ENCODE data around the gene AGXT2.
"Not testable (repeated sequence)": the region's sequence is repeated elsewhere in the genome, so short reads cannot be mapped to it uniquely, and the experiment has no call there.

AGXT2 gene

GRCh38 chr5:35050541-35051126 is 2.9 kb upstream of the AGXT2 start:
- DNase-seq = no peak

DNA sequence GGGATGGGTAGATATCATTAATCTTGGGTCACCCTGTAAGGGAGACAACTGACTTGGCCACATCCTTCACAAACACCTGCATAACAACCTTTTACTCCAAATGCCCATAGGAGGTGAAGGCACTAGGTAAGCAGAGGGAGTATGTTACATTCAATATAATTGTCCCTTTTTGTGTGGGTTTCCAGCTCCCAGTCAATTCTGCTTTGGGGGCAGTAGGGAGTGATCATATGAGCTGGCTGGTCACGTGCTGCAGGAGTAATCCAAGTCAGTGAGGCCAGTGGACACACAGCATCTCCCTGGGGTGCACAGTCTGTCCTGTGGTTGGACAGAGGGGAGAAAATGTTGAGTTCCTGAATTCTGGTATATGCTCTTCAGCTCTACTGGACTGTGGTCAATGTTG is 1.2 kb upstream of the AGXT2 start:
- no peak for DNase-seq

GRCh38 chr5:35046774-35047173 is 975 bp downstream of the AGXT2 start:
- peak; percentile 13 for DNase-seq

DNA sequence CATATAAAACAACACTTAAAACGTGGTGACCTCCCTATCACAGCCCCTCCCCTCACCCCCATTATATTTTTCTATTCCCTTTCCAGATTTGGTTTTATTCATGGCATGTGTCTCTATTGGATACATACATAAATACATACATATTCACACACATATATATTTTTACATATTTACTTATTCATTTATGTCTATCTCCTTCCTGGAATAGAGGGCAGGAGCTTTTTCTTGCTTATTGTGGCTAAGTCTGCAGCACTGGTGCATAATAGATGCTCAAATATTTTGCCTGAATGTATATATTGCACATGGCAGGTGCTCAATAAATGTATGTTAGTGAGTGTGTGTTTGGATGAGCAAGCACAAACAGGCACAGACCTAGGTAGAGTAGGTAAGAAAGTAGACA is 2.5 kb downstream of the AGXT2 start:
- no peak for DNase-seq

DNA sequence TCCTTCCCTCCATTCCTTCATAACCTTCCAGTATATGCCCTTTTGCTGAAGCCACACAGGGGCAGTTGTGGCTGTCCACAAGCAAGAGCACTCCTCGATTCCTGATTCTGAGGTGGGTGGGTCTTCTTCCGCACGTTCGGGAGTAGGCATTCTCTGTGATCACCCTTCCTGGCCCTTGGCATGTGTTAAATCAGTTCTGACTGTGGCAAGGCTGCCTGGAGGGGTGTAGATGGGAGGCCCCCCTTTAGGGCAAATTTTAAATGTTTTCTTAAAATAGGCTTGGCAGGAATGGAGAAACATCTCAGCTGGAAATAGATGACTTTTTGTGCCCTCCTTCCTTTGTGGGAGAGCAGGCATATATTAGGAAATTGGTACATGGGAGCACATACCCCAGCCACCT is 3.1 kb downstream of the AGXT2 start:
- no peak for DNase-seq

GRCh38 chr5:35042781-35043180 is 5.0 kb downstream of the AGXT2 start:
- DNase-seq = no peak

GRCh38 chr5:35041261-35041660 is 6.5 kb downstream of the AGXT2 start:
- no peak for DNase-seq

- DNase-seq = no peak
Measured at GRCh38 chr5:35038891-35039290, 8.9 kb downstream of the AGXT2 start.

GRCh38 chr5:35036536-35036935 is 11.2 kb downstream of the AGXT2 start:
- DNase-seq = no peak

DNA sequence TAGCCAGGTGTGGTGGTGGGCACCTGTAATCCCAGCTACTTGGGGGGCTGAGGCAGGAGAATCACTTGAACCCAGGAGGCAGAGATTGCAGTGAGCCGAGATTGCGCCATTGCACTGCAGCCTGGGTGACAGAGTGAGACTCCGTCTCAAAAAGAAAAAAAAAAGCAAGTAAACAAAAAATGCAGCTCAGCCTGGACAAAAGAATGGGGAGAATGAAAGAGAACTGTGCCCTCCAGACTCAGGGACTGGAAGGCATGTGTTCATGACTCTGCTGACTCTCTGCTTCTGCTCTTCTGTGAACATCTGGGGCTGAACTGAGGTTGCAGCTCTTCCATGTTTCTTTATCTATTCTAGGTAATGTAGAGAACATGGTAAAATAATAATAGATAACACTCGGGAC is 11.8 kb downstream of the AGXT2 start:
- not testable (repeated sequence) for DNase-seq

DNA sequence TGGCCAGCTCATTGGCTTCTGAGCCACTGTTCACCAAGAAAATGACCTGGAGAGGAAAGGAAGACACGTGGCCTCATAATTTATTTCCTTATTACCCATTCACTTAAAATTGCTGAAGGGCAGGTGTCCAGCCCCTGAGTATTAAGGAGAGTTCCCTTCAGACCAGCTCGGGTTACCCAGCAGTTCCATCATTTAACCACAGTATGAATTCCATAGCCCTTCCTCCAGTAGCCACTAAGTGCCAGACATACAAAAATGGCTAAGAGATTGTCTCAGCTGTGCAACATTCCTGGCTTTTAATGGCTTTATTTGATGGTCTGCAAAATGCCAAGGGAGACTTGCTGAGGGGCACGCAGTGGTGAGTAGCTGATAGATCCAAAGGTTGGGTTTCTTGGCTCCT is 12.5 kb downstream of the AGXT2 start:
- no peak for DNase-seq

GRCh38 chr5:35032356-35032755 is 15.4 kb downstream of the AGXT2 start:
- no peak for DNase-seq

DNA sequence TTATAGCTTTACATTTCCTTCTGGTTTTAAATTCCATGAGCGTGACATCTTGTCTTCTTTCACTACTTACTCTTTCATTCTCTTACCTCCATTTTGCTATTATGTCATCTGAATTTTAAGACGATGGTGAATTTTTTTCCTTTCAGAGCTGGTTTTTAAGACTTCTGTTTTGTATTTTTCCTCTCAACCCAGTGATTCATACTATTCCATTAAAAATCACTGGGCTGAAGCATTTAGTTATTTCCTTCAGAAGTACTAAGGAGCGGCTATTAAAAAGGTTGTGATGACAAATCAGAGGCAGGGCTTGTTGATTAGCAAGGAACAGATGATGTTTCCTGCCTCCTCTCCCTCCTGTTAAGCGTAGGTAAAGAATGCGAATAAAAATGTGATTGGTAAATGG is 16.5 kb downstream of the AGXT2 start:
- peak; percentile 86 for DNase-seq

DNA sequence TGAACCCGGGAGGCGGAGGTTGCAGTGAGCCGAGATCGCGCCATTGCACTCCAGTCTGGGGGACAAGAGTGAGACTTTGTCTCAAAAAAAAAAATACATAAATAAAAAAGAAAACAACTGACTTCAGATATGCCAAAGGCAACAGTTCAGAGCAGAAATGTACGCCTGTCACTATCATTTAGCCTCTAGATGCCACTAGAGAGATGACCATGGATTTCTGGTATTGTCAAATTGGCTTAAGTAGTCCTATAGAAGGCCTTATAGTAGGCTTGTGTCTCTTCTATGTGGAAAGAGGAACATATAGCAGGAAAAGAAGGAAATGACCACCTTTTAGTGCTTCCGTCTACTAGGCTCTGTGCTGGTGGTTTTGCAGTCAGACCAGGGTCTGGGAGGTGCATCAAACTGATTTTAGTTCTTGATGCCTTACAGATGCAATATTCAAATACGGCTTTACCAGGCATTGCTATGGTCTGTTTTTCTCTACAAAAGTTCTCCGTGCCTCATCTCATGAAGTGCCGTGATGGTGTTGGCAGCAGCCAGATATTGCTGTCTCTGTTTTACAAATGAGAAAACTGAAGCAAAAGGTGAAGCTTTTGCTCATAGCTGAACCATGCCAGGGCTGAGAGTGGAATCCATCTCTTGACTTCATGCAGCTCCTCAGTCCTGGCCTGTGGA is 17.2 kb downstream of the AGXT2 start:
- no peak for DNase-seq

GRCh38 chr5:35029333-35029732 is 18.4 kb downstream of the AGXT2 start:
- peak; percentile 63 for DNase-seq

- DNase-seq = peak; percentile 11
Measured at GRCh38 chr5:35026941-35027340, 20.8 kb downstream of the AGXT2 start.

DNA sequence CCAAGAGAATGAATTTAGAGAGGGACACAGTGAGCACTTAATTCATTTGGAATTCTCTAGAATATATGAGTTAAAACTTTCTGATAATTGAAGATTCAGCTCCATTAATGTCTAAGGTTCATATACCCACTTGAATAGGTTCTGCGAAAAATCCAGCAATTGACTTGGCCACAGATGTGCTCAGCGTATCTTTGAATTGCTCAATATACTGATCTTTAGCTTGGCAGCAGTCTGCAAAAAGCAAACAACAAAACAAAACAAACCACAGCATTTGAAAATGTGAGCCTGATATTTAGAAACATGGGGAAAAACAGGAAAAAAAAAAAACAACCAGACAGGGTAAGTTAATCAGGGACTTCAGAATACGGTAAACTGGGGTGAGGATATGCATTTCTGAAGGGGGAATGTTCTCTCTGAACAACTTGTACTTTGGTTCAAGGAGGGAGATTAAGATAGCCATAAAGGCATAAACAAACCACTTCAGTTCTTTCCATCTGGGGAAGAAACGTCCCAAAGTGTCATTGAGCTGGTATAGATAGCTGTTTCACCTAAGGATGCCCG is 21.4 kb downstream of the AGXT2 start:
- DNase-seq = no peak

DNA sequence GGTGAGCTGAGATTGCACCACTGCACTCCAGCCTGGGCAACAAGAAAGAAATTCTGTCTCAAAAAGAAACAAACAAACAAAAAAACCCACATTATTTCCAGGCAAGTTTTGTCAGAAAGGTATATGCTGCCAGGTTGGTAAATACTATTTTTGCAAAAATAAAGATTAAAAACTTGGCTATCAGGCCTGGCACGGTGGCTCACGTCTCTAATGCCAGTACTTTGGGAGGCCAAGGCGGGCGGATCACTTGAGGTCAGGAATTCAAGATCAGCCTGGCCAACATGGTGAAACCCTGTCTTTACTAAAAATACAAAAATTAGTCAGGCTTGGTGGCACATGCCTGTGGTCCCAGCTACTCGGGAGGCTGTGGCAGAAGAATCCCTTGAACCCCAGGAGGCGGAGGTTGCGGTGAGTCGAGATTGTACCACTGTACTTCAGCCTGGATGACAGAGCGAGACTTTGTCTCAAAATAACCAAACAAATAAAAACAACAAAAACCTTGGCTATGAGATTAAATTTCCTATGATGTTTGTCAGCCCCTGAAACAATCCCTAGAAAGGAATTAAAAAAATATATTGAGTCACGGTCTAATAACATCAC is 22.7 kb downstream of the AGXT2 start:
- DNase-seq = no peak

GRCh38 chr5:35023391-35024178 is 24.2 kb downstream of the AGXT2 start:
- DNase-seq = no peak

- no peak for DNase-seq
Measured at GRCh38 chr5:35016174-35017051, 31.3 kb downstream of the AGXT2 start.

DNA sequence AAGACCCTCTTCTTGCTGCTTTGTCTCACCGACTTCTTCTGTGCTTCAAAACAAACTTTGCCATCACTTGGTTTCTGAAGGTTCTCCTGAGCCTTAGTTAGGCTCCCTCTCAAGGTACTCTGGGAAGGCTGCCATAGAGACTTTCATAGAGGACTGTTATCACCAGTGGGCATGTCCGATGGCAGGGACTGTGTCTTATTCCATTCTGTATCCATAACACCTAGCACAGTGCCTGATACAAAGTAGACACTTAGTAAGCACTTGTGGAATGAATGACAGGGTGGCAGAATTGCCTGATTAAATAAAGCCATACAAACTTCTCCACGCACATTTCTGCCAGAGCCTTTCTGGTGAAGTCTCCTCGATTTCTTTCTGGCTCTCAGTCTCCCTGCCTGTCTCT is 32.7 kb downstream of the AGXT2 start:
- DNase-seq = no peak

- DNase-seq = no peak
Measured at GRCh38 chr5:35012796-35013195, 35.0 kb downstream of the AGXT2 start.

DNA sequence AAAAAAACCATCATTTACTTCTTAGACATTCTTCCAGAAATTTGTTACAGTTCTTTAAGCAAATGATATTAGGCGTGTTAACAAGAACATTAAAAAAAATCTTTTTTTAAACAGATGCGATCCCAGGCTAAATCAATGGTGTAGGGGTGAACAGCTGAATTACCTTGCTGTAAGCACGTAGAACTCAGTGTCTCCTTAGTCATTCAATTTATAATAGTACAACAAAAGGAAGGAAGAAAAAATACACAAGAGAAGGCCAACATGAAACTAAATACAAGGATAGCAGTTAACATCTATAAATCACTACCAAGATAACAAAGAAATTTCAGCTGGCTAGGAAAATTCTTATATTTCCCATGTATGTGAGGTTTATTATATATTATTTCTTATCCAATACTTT is 35.4 kb downstream of the AGXT2 start:
- no peak for DNase-seq

Data from kidney glomerular epithelial cell (primary cell).